Natural killer cell (primary cell): Measurements from ENCODE around the gene DLGAP4. TPM values are rescaled to one million over a fixed set of nuclear protein-coding genes. Genes with fewer than 3 reads are reported as not detected.
A peak's percentile ranks its signal among the peaks of the same experiment; 100 is the strongest.

Experiments used
- ATAC-seq, 3 donors: fragments of 150-1000 bp in 2 of 3; fragments of 200-7000 bp in 1 of 3; cut with Tn5 transposase; 1 replicate in 1 of 3; 2 replicates in 2 of 3; pipeline ENCODE4 v1.10.0; 2021; ENCODE audit warnings: mild to moderate bottlenecking in 2 of 3, moderate library complexity in 2 of 3
- DNase-seq, 2 donors: peaks; one replicate each; pipeline versions ENCODE4 v3.0.0 to v3.0.0-alpha.2; 2013 to 2021; ENCODE audit warnings: mixed read lengths in 1 of 2
- H3K27ac ChIP-seq: one replicate; pipeline ENCODE4 v1.5.1; 2013; ENCODE audit warnings: mild to moderate bottlenecking, low read length
- H3K27me3 ChIP-seq: one replicate; pipeline ENCODE4 v1.6.1; 2013; ENCODE audit warnings: low read length; ENCODE audit not compliant: control insufficient read depth, insufficient read depth
- H3K36me3 ChIP-seq: one replicate; pipeline ENCODE4 v1.6.1; 2013; ENCODE audit warnings: low read length; ENCODE audit not compliant: control insufficient read depth, insufficient read depth
- H3K4me1 ChIP-seq: one replicate; pipeline ENCODE4 v1.6.1; 2013; ENCODE audit warnings: low read length; ENCODE audit not compliant: control insufficient read depth, insufficient read depth
- H3K4me3 ChIP-seq: one replicate; pipeline ENCODE4 v1.5.1; 2013; ENCODE audit warnings: low read length
- H3K9me3 ChIP-seq: one replicate; pipeline ENCODE4 v1.6.1; 2013; ENCODE audit warnings: low read length; ENCODE audit not compliant: control insufficient read depth, insufficient read depth
- H3K27ac Mint-ChIP-seq, 2 donors: one replicate each; pipeline ENCODE4 v1.8.0; 2022; ENCODE audit warnings: mild to moderate bottlenecking in 2 of 2, mixed read lengths in 2 of 2, moderate library complexity in 1 of 2
- H3K27me3 Mint-ChIP-seq, 2 donors: one replicate each; pipeline ENCODE4 v1.8.0; 2022; ENCODE audit warnings: low read depth in 2 of 2, mixed read lengths in 2 of 2
- H3K36me3 Mint-ChIP-seq: one replicate; pipeline ENCODE4 v1.8.0; 2022; ENCODE audit warnings: mixed read lengths
- H3K4me1 Mint-ChIP-seq, 2 donors: one replicate each; pipeline ENCODE4 v1.8.0; 2022; ENCODE audit warnings: mixed read lengths in 2 of 2
- H3K4me3 Mint-ChIP-seq: one replicate; pipeline ENCODE4 v1.8.0; 2022; ENCODE audit warnings: mild to moderate bottlenecking, moderate library complexity, mixed read lengths
- H3K9me3 Mint-ChIP-seq, 2 donors: one replicate each; pipeline ENCODE4 v1.8.0; 2022; ENCODE audit warnings: mixed read lengths in 2 of 2
- CTCF ChIP-seq: fragments of 200-600 bp; IDR thresholded peaks from one replicate; pipeline ENCODE4 v1.8.0; 2022; ENCODE audit warnings: antibody characterized with exemption
- WGBS: methylation state at CpG from one replicate; pipeline ENCODE4 v1.1.7; 2013; ENCODE audit warnings: missing lambda C conversion rate; ENCODE audit not compliant: insufficient coverage; 5-methylcytosine and 5-hydroxymethylcytosine counted together
- intact Hi-C: fragments of 100-400 bp; cut with micrococcal nuclease; formaldehyde crosslinking; loops from one replicate; pipeline ENCODE4 v1.14.2; 2022
- total RNA-seq, 4 donors: library from RNA; stranded (reverse); fragments of 120-200 nt in 1 of 4; gene quantifications; one replicate each; pipeline versions ENCODE4 v1.2.3 to v1.2.4, GENCODE V29; 2013 to 2022

The DLGAP4 gene
- total RNA-seq, 3 donors from 2014 or later (not counting 1 experiment from before 2014, with no cell fraction given) = 47.9 to 51.6 (median 51.2) TPM

GRCh38 chr20:36303020-36303595 is 3.0 kb upstream of the DLGAP4 start:
- peaks cover 51 to 58% of the 10 kb centered on the region in 2 donors for H3K27me3 Mint-ChIP-seq
- peaks cover 24% of the 10 kb centered on the region for H3K27me3 ChIP-seq
- no peaks in the 10 kb centered on the region for H3K36me3 ChIP-seq
- no peak for DNase-seq
- H3K9me3 ChIP-seq = no peaks in the 10 kb centered on the region
- peaks cover 5 to 6% of the 10 kb centered on the region in 2 donors for H3K4me1 Mint-ChIP-seq
- H3K4me3 Mint-ChIP-seq = no peak overlapping the region
- intact Hi-C loops = no loop called here
- H3K4me1 ChIP-seq = peaks cover 12% of the 10 kb centered on the region
- 32% methylated on average over 14 of the region's 14 CpGs for WGBS
- no peak overlapping the region for H3K27ac ChIP-seq
- no peak for ATAC-seq
- no peaks in the 10 kb centered on the region for H3K9me3 Mint-ChIP-seq
- H3K27ac Mint-ChIP-seq = no peak overlapping the region
- H3K4me3 ChIP-seq = no peak overlapping the region
- no peaks in the 10 kb centered on the region for H3K36me3 Mint-ChIP-seq
- TF ChIP-seq CTCF = no peak

- no peak overlapping the region for H3K4me3 ChIP-seq
- DNase-seq (no peak), ATAC-seq (no peak)
- TF ChIP-seq CTCF = no peak
- Mint-ChIP-seq H3K27ac (no peak overlapping the region), H3K4me3 (no peak overlapping the region), H3K36me3 (no peaks in the 10 kb centered on the region), H3K4me1 (peaks cover 5 to 6% of the 10 kb centered on the region in 2 donors), H3K27me3 (peaks cover 55 to 63% of the 10 kb centered on the region in 2 donors), H3K9me3 (no peaks in the 10 kb centered on the region)
- H3K4me1 ChIP-seq = peaks cover 12% of the 10 kb centered on the region
- H3K27ac ChIP-seq = no peak overlapping the region
- H3K36me3 ChIP-seq = no peaks in the 10 kb centered on the region
- peaks cover 27% of the 10 kb centered on the region for H3K27me3 ChIP-seq
- intact Hi-C loops = no loop called here
- 82% methylated on average over 1 of the region's 1 CpG for WGBS
- H3K9me3 ChIP-seq = no peaks in the 10 kb centered on the region
These were observed 2.3 kb upstream of the DLGAP4 start for GRCh38 chr20:36303831-36304230.

GRCh38 chr20:36304786-36305495 is 1.2 kb upstream of the DLGAP4 start:
- H3K9me3 ChIP-seq = no peaks in the 10 kb centered on the region
- peaks cover 5 to 6% of the 10 kb centered on the region in 2 donors for H3K4me1 Mint-ChIP-seq
- no peak overlapping the region for H3K4me3 ChIP-seq
- no peak overlapping the region for H3K27ac Mint-ChIP-seq
- no peak for DNase-seq
- H3K4me1 ChIP-seq = peaks cover 12% of the 10 kb centered on the region
- TF ChIP-seq CTCF = no peak
- intact Hi-C loops = no loop called here
- WGBS = 67% methylated on average over 10 of the region's 10 CpGs
- no peak for ATAC-seq
- H3K36me3 Mint-ChIP-seq = no peaks in the 10 kb centered on the region
- no peaks in the 10 kb centered on the region for H3K9me3 Mint-ChIP-seq
- peaks cover 31% of the 10 kb centered on the region for H3K27me3 ChIP-seq
- H3K4me3 Mint-ChIP-seq = peak overlapping the region; percentile 72
- no peaks in the 10 kb centered on the region for H3K36me3 ChIP-seq
- H3K27me3 Mint-ChIP-seq = peaks cover 57 to 69% of the 10 kb centered on the region in 2 donors
- no peak overlapping the region for H3K27ac ChIP-seq
